Measurements from ENCODE around the gene GRPEL2.

GRPEL2 gene, protein sequence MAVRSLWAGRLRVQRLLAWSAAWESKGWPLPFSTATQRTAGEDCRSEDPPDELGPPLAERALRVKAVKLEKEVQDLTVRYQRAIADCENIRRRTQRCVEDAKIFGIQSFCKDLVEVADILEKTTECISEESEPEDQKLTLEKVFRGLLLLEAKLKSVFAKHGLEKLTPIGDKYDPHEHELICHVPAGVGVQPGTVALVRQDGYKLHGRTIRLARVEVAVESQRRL

DNA sequence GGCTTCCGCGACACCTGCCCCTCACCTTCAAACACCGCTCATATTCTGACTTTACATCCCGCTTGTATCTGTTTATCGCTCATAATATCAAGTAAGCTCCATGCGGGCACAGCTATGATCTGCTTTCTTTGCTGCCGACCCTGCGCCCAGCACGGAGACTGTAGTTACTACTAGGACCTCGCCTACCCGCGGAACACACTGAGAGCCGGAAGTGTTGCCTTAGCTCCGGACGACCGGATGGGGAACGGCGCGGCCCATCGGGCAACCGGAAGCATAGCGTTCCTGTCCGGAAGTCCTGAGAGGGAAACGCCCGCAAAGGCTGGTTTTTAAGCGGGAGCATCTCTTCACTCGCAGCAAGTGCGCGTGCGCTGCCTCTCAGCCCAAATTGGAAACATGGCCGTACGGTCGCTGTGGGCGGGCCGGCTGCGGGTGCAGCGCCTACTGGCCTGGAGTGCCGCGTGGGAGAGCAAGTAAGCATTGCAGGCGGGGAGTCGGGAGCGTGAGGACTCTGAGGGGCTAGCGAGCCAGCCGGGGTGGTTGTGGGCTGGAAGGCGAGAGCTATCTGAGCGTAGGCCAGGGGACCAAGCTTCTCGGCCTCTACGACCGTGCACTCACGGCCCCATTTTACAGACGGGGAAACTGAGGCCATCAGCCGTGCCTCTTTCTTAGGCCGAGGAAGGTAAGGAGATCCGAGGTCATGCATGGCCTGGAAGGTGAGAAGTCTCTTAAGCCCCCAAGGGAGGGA lies at the start of gene GRPEL2:
GRPEL2 (plus strand) TSS at position 353 of the 745 bp plus-strand sequence; CDS start at position 394, 41 bp downstream.
- in situ Hi-C loops (cut with MboI; ENCODE audit: low sequenced_read_pairs): no loop called here

DNA sequence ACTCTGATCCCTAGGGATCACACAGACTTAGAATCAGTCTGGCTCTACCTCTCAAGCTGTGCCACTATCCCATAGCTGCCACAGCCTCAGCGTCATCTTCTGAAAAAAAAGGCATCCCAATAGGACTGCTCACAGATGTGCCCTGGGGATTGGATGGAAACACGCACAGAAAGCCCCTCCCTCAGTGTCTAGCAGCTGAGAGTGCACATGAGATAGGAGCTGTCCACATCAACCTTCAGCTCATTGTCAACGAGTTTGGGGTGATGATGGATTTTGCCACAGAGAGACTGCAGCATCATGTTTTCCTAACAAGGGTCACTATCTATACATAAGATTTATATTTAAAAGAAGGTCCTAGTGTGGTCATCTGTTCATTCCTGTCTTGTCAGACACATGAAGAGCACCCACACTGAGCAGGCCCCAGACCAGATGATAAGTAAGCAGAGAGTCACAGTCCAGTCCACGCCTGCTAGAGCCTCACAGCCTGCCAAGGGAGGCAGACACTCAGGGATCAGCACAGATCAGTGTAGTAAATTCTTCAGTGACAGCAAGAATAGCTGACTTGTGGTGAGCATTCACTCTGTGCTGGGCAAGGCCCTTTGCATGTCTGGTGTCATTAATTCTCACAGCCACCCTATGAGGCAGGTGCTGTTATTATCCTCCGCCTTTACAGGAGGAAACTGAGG lies 47.8 kb upstream of the GRPEL2 start:
- in situ Hi-C loops (cut with MboI; ENCODE audit: low sequenced_read_pairs): no loop called here

DNA sequence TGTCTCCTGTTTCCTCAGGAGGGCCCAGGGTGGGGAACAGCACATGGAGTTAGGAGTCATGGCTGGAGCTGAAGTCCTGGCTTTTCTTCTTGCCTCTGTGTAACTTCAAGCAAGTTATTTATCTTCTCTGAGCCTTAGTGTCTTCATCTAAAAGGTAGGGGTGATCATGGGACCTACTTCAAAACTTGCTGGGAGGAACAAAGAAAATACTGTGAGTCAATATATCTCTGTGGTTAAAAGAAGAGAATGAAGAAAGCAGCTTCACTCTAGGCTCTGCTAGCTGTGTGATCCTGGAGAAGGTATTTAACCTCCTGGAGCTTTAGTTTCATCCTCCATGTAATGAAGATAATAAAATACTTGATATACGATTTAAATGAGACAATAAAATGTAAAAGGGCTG lies 47.1 kb upstream of the GRPEL2 start:
- in situ Hi-C loops (cut with MboI; ENCODE audit: low sequenced_read_pairs): no loop called here

DNA sequence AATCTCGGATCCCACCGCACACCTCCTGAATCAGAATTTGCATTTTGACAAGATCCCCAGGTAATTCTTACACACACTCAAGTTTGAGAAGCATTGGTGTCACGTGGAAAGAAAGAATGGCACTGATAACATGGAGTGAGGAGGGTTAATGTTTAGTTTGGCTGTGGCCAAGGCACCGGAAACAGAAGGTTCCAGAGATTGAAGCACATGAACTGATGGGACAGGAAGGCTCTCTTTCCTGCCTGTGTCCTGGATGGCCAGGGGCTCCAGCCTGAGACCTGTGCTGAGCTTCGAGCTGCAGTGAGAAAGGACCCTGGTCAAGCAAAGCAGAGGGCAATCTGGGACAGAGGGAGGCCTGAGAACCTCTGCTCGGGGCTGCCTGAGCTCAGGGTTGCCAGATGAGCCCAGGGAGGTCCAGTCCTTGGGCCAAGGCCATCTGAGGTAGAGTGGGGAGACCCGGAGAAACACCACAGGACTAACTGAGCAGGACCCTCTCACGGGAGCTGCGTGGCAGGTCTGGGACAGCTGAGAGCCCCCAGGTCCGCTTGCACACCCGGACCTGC lies 46.4 kb upstream of the GRPEL2 start:
- in situ Hi-C loops (cut with MboI; ENCODE audit: low sequenced_read_pairs): no loop called here

DNA sequence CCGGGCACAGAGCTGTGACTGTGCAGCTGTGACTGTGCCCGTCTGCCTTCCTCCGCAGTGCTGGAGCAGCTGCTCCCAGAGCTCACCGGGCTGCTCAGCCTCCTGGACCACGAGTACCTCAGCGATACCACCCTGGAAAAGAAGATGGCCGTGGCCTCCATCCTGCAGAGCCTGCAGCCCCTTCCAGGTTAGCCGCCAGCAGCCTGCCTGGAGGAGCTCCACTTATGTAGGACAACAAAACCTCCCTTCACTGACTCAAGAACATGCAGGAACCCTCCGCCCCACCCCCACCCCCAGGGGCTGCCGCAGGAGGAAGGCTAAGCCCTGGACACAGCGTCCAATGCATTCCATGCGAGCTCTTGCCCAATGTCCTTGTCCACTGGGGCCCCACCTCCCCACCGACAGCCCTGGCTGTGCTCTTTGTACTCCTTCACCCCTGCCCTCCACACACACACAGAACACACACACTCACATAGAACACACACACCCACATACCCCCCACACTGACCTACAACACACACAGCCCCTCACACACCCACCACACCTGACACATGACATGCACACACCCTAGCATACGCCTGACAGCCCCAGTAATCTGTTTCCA lies 45.7 kb upstream of the GRPEL2 start:
- in situ Hi-C loops (cut with MboI; ENCODE audit: low sequenced_read_pairs): no loop called here

DNA sequence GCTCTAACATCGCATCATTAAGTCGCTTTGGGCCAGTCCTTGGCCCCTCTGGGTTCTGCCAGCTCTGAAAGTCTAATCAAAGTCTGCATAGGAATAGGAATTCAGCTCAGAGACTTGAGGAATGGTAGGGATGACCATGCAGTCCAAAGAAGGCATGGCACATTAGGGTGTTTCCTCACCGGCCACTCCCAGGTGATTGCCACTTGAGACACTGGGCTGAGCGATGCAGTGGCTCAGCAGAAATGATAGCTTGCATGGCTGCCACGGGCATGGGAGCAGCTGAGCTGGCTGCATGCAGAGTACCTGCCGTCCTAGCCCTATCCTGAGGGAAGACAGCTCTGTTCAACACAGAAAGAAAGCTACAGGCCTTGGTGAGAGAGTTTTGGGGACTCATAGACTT lies 44.9 kb upstream of the GRPEL2 start:
- in situ Hi-C loops (cut with MboI; ENCODE audit: low sequenced_read_pairs): no loop called here

DNA sequence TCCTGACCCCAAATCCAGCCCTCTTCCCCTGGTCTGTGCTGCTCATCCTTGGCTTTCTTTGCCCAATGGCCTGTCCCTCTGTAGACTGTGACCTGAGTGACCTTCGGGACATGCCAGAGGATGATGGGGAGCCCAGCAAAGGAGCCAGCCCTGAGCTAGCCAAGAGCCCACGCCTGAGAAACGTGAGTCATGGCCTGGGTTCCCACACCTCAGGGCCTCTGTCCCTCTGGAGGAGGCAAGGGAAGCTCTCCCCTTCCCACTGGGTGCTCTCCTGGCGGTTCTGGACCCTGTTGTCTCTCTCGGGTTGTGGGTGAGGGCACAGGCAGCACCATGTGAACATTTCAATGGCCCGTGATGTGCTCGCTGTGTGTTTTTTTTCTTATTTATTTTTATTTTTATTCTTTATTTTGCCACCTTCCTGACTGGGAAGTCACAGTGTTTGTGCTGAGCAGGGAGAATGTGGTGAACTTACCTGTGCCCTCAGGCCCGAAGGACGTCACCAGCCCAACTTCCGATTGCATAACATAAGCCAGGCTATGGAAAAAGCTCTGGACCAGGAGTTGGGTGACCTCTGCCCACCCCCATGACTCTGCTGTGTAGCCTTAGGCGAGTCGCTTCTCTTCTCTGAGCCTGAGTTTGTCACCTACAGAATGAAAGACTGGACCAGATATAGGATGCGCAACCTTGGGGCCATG lies 44.1 kb upstream of the GRPEL2 start:
- in situ Hi-C loops (cut with MboI; ENCODE audit: low sequenced_read_pairs): no loop called here

DNA sequence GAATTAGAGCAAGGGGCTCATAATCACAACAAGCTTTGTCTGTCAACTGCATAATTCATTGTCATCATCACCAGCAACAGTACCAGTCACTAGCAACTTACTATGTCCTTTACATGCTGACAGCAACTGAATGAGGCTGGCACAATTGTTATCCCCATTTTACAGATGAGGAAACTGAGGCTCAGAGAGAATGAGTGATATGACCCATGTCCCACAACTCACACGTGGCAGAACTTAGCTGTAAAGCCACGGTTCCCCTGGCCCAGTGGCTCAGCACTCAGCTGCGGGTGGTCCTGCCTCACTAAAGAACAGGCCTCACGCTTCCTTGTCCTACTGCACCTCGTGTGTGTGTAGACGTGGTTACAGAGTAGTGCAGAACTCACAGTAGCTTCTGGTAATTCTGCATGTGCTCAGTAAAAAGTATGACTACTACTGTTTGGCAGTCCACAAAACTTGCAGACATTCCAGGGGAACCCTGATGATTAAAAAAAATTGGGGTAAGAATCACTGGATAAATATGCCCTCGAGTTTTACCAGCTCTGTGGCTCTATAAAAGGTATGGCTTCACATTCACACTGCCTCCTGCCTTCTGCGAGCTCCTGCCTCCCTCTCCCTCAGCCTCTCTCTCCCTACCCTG lies 43.4 kb upstream of the GRPEL2 start:
- in situ Hi-C loops (cut with MboI; ENCODE audit: low sequenced_read_pairs): no loop called here

DNA sequence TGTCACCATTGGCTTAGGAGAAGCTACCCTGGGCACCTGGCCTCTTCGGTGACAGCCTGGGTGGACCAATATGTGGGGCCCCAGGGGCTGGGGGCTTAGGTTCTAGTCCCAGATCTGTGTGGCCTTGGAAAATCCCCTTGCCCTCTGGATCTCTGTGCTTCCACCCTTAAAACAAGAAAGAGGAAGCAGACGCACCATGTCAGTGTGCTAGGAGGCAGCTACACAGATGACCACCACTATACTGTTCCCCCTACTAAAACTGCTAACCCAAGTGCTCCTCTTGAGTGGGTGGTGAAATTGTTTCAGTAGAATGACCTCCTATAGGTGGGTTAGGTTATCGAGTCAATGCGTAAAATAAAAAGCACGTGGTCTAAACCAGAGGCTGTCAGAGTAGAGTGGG lies 42.7 kb upstream of the GRPEL2 start:
- in situ Hi-C loops (cut with MboI; ENCODE audit: low sequenced_read_pairs): no loop called here

DNA sequence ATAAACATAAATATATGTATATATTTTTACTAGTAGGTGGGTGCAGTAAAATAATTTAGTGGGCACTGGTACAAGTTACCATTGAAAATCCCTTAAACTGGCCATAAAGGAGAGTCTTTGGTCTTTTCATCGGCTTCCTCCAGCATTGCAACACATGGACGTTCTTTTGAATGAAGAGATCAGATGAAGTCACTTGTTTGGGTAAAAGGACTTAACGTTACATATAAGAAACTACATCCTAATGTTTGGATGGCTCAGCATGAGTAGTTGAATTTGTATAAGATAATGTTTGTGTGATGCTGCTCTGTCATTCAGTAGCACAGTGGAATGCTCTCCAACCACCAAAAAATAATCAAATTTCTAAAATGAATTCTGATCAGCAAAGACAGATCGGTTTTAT lies 42.1 kb upstream of the GRPEL2 start:
- in situ Hi-C loops (cut with MboI; ENCODE audit: low sequenced_read_pairs): no loop called here

DNA sequence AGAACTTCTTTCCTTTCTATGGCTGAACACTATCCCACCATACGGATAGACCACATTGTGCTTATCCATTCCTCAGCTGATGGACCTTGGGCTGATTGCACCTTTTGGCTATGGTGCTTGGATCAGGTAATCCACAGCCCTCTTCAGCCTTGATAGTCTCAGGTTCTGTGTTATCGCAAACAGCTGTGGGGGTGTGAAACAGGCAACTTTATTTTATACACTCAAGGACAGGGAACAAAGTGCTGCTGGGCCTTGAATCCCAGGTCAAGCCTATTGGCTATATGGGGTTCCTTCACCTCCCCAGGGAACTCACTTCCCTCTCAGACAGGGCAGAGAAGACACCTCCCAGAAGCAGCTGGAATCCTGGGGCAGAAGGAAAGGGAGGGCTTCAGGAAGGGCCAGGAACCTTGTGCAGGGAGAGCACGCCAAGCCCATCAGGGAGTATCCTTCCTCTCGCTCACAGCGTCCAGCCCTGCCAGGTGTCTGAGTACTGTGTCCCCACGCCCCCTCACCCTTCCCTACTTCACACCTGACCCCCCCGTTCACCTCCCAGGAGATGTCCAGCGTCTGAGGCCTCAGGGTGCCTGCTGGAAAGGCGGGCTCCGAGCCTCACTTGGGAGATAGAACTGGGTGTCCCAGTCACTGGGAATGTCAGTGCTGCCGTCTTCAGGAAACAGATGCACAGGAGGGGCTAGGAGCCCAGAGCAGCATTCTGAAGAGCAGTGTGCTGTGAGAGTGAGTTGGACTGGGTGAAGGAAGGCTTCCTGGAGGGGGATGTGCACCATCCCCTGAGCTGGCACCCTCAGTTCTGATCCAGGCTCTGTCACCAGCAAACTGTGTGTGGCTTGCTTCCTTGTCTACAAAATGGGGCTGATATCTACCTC lies 40.9 kb upstream of the GRPEL2 start:
- in situ Hi-C loops (cut with MboI; ENCODE audit: low sequenced_read_pairs): no loop called here

DNA sequence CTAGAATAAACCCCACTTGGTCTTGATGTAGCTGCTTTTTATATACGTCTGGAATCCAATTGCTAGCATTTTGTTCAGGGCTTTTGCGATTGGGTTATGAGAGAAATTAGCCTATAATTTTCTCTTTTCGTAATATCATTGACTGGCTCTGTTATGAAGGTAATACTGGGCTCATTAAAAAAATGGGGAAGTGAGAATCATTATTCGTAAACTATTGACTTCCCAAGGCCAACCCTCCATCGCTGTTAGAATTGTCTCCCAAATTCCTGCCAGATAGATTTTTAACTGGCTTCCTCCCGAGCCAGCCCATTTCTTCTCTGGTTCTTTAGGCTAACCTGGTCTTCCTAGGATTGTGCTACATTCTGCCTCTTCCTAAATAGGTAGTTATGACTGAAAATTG lies 35.9 kb upstream of the GRPEL2 start:
- in situ Hi-C loops (cut with MboI; ENCODE audit: low sequenced_read_pairs): no loop called here

DNA sequence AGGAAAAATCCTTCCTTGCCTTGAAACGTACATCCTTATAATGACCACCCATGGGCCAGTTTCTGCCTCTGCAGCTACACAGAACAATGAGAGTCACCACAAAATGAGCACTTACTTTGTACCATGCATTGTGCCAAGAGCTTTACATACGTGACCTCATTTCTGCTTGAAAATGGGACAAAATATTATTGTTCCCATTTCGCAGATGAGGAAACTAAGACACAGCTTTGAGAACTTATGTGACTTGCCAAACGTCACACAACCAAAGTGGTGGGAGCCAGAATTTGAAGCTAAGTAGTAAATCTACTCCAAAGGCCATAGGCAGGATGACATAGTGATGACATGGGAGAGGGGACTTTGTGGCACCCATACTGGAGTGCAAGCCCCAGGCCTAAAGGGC lies 34.8 kb upstream of the GRPEL2 start:
- in situ Hi-C loops (cut with MboI; ENCODE audit: low sequenced_read_pairs): no loop called here

DNA sequence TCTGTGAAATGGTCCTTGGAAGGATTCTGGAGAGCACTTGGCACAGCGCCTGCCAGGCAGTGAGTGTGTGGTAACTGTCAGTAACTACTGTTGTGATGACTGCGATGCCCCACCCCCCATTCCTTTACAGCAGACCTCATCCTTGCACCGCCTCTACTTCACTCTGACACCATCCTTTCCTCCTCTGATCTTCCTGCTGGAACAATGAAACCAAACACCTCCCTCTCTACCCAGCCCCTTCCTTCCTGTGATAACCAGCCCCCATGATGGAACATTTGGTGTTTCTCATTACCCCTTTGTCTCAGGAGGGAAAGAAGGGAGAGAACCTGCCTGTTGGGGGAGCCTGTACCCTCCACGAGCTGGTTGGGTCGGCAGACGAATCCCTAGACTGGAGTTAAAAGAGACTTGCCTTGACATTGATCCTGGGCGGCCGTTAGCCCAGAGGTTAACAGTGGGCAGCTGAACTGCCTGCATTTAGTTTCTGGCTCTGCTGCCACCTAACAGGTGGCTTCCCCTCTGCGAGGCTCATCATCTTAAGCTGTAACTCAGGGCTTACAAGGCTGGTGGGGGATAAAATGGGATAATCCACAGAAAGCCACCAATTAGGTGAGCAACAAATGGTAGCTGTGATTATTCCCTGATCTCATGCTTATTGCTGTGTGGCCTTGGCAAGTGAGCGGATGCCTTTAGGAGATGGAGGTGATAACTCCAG lies 34.2 kb upstream of the GRPEL2 start:
- in situ Hi-C loops (cut with MboI; ENCODE audit: low sequenced_read_pairs): no loop called here

DNA sequence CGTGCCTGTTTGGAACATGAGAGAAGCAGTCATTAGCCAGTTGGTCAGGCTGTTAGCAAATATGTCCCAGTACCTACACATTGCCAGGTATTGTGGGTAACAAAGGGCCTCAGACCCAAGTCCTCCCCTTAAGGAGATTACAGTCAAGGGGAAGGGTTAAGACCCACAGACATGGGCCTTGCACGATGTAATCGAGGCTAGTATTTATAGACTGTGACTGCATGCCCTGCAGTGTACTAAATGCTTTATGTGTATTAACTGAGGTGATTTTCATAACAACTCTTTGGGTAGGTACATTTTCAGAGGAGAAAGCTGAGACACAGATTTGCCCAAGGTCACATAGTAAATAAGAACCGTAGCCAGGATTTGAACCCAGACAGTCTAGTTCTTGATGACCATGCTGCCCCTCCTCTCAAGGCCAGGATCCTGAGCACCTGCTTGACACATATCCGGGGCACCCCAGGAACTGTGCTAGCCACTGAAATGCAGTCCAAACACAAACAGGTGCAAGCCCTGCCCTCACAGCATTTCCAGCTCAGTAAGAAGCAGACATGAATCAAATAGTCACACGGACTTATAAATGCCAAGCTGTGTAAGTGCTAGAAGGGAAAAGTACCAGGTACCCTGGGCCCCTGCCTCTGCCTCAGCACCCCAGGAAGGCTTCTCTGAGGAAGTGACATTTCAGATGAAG lies 32.0 kb upstream of the GRPEL2 start:
- in situ Hi-C loops (cut with MboI; ENCODE audit: low sequenced_read_pairs): no loop called here

DNA sequence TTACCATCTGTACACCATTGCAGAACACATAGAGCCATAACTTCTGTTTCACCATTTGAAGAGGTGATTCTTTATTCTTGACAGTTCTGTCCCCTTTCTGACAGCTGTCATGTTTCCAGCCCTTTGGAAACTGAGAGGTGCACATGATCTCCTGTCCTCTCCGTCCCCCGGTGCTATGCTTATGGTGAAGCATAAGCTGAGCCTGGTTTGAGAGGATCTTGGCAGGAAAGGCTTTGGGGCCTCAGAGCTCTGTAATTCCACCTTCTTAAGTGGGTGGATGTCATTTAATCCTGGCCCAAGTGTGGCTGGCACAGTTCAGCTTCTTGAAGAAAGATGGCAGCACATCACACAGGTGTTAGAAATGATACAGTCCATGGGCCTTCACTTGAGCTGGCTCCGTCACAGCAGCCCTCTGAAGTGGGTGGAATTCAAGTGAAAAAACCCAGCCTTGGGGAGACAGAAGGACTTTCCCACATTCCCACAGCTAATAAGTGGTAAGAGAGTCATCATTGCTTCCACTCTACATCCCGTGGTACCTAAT lies 30.7 kb upstream of the GRPEL2 start:
- in situ Hi-C loops (cut with MboI; ENCODE audit: low sequenced_read_pairs): no loop called here

DNA sequence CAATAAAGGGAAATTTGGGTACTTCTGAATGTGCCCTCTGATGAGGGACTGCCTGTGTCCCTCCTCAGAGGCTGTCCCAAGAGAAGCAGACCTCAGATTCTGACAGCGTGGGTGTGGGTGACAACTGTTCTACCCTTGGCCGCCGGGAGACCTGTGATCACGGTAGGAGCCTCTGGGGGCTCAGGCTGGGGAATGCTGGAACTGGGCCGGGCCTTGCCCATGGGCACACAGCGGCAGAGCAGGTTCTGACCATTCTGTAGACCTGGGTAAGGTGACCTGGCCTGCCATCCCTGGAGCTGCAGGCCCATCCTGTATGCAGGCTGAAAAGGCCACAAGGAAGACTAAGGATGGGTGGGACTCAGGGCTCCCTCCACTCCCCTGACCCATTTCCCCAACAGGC lies 29.5 kb upstream of the GRPEL2 start:
- in situ Hi-C loops (cut with MboI; ENCODE audit: low sequenced_read_pairs): no loop called here

Data from hTERT RPE-1 (cell line).